Stimulated activated CD8-positive, alpha-beta memory T cell treated with anti-CD3 and anti-CD28 coated beads, Interleukin-15, amount 100 ng/mL, for 48 hours (primary cell): ENCODE data around the gene LHFPL2.
"Not testable (repeated sequence)": the region's sequence is repeated elsewhere in the genome, so short reads cannot be mapped to it uniquely, and the experiment has no call there.

Experiments used
- DNase-seq, 2 donors: peaks; one replicate each; pipeline ENCODE4 v3.0.0-alpha.2; 2020; ENCODE audit warnings: low read depth in 2 of 2

LHFPL2 gene

DNA sequence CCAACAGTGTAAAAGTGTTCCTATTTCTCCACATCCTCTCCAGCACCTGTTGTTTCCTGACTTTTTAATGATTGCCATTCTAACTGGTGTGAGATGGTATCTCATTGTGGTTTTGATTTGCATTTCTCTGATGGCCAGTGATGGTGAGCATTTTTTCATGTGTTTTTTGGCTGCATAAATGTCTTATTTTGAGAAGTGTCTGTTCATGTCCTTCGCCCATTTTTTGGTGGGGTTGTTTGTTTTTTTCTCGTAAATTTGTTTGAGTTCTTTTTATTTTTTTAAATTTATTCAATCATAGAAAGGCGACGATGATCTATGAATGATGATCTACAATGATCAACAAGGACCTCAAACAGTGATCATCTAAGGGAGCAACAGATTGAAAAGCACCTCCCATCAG is 28.5 kb downstream of the LHFPL2 start:
- not testable (repeated sequence) for DNase-seq

- no peak for DNase-seq
These were observed 30.3 kb downstream of the LHFPL2 start for GRCh38 chr5:78618303-78618702.

DNA sequence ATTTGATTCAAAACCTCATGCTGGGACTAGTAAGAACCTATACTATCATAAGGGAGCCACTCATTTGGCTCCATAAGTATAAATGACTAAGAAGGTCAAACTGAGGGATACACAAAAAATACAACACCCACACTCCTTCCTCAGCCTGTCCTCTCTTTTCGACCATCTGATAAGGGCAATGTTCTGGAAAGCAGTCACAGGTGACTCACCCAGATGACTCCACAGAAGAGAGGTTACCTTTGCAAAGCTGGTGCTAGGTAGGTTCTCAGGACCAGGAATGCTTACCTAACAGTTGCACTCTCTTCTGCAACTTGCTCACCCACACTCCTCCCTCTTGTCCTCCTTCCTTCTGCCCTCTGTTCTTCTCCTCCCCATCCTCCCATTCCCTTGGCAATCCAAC is 32.9 kb downstream of the LHFPL2 start:
- DNase-seq, result no peak

- DNase-seq, result no peak
These were observed 33.8 kb downstream of the LHFPL2 start for GRCh38 chr5:78614816-78615215.

- DNase-seq, result no peak
These were observed 34.8 kb downstream of the LHFPL2 start for GRCh38 chr5:78613756-78614155.

DNA sequence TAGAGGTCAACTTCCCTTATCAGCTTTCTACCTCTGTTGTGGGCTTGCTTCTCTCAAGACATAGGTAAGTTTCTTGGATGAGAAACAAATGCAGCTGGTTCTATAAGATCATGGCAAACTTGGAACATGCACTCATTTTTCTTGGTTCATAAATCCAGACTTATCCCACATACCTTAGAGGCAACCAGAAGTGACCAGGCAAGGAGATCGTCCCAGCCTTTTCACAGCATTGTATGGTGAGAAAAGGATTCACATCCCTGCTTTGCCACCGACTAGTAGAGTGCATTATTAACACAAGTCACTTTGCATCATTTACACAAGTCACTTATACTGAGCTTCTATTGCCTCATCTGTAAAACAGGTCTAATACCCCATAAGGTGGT is 35.4 kb downstream of the LHFPL2 start:
- no peak for DNase-seq

GRCh38 chr5:78612227-78613150 is 36.1 kb downstream of the LHFPL2 start:
- no peak for DNase-seq

- DNase-seq, result no peak
These were observed 37.4 kb downstream of the LHFPL2 start for GRCh38 chr5:78611126-78611605.

DNA sequence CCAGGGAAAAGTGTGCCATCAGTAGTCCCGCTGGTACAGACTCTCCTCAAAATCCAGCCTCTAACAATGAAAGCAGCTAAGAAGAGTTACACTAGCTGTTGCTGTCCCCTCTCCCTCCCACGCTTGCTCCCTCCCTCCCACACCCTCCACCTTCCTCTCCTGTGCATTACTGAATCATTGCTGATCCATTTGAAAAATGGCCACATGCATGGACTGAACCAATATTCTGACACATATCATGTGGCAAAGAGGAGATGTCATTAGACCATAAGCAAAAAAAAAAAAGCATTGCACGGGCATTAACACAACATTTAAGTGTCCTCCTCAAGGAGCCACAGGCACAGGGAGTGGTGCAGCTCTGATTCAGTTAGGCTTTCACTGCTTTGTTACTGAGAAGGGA is 37.9 kb downstream of the LHFPL2 start:
- no peak for DNase-seq

DNA sequence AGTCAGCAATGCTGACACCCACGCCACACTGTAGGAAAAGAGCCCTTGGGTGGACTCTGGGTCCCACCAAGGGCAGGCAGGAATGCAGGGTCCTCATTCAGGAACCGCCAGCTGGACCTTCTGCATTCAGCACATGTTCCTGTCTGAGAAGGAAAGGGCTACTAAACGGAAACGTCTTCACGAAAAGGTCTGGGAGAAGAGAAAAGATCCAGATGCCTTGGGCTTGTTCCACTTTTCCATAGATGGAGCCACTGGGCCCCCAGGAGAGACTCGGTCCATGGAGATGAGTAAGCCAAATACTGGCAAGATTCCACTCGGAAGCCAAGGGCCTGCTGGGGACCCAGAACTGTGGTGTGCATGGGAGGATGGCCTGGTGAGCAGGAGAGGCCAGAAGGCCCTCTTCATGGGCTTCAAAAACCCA is 38.4 kb downstream of the LHFPL2 start:
- no peak for DNase-seq

- DNase-seq, result no peak
These were observed 40.7 kb downstream of the LHFPL2 start for GRCh38 chr5:78607864-78608263.

DNA sequence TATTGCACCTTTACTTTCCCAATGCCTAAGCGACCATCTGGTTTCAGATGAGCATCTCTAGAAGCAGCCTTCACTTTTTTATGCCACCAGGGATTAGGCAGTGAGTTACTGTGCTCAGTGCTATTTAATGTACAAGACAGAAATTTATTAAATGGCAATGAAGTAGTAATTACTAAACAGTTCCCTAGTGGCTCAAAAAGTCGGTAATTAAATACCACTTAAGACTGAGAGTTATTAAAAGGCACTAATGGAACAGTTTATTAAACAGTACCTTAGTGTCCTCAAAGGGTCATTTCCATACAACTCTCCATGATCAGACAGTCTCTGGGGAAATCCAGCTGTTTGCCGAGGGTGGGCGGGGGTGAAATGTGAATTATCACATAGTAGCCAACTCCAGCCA is 42.3 kb downstream of the LHFPL2 start:
- DNase-seq, result no peak

GRCh38 chr5:78605611-78606010 is 43.0 kb downstream of the LHFPL2 start:
- no peak for DNase-seq

DNA sequence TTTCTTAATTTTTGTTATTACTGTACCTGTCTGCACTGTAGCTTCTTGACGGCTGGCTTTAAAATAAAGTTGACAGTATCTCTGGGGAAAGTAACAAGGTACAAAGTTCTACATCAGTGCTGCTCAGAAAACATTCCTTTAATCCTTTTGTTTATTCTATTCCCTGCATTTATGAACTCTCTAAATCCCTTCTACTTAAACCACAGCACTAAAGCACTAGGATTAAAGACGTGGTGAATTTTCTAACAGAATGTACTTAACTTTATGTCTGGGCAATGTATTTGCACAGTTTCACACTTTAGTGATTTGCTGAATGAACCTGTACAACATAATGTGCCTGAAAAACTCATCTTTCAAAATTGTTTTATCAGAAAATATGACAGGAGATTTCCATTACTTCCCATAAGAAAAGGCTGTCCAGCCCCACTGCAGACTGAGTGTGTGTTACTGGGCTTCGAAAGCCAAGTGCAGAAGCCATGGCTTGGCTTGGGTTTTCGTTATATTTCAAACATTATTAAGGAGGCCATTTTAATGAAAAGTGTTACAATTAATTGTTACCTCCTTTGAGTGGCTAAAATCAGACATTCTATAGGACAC is 43.8 kb downstream of the LHFPL2 start:
- DNase-seq, result no peak

DNA sequence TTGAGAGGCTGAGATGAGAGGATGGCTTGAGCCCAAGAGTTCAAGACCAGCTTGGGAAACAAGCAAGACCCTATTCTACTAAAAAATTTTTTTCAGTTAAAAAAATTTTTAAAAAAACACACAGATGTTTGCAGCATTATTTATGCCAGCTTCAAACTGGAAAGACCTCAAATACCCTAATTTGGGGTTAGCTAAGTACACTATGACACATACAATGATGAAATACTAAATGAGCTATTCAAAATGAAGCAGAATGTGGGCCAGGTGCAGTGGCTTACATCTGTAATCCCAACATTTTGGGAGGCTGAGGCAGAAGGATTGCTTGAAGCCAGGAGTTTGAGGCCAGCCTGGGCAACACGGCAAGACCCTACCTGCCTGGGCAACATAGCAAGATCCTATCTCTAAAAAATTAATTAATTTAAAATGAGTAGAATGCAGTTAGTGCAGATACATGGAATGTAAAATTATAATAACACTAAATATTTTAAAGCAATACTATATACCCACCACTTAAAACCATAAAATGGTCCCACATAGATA is 44.9 kb downstream of the LHFPL2 start:
- no peak for DNase-seq

DNA sequence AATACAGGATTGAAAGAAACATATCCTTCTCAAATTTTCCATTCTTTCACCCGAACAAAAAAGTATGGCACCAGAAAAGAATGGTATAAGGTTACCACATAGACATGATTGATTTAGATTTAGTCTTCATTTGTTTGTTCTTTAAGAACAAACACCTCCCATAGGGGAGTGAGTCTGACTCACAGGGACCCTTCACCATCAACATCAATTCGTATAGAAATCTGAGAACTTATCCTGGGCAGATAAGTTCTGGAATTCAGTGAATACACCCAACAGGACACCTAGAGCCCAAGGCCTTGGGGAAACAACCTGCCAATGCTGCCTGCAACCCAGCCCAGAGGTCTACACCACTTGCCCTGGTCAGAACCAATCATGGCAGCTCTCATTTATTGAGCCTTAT is 46.2 kb downstream of the LHFPL2 start:
- no peak for DNase-seq

- DNase-seq, result no peak
These were observed 46.8 kb downstream of the LHFPL2 start for GRCh38 chr5:78601559-78602314.

GRCh38 chr5:78600687-78601414 is 47.7 kb downstream of the LHFPL2 start:
- no peak for DNase-seq

DNA sequence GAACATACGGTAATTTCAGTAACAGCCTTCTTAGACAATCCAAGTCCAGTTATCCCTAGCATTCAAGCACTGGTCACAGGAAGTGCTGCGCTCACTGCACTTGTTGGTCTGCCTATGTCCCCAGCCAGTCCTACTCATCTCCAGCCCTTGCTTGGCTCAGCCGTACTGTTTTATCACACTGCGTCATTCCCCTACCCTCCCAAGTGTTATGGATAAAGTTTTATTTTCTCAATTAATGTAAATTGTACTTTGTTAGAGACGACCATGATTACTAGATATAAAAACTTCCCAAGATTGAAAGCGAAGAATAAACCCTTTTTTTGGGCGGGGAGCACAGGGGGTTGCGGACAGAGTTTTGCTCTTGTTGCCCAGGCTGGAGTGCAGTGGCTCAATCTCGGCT is 49.6 kb downstream of the LHFPL2 start:
- no peak for DNase-seq

- DNase-seq, result no peak
These were observed 50.6 kb downstream of the LHFPL2 start for GRCh38 chr5:78597974-78598371.
